Keratinocyte (primary cell): ENCODE measurements around the gene MAST2. TPM values are rescaled to one million over a fixed set of nuclear protein-coding genes. Genes with fewer than 3 reads are reported as not detected.

Experiments used
- DNase-seq: peaks from one replicate; pipeline ENCODE4 v3.0.0-alpha.2; 2011; ENCODE audit warnings: low read depth, missing footprints, low spot score
- FAIRE-seq: peaks from 2 replicates; lab custom pipeline; 2011; peaks lifted over from hg19 to GRCh38; lab: Jason Lieb, UNC
- H2AFZ ChIP-seq: 2 replicates; pipeline ENCODE4 v1.6.0; 2012; ENCODE audit warnings: low read length, control low read depth, inconsistent platforms; ENCODE audit not compliant: control insufficient read depth
- H3K27ac ChIP-seq: 2 replicates; pipeline ENCODE4 v1.5.1; 2011; ENCODE audit warnings: low read length; ENCODE audit not compliant: control insufficient read depth, insufficient read depth
- H3K27me3 ChIP-seq: 3 replicates; pipeline ENCODE4 v1.6.0; 2011; ENCODE audit warnings: low read length; ENCODE audit not compliant: control insufficient read depth, insufficient read depth; ENCODE audit errors: extremely low read depth
- H3K36me3 ChIP-seq, 2 experiments: 2 replicates in 1 of 2; 3 replicates in 1 of 2; pipeline ENCODE4 v1.5.1; 2011; ENCODE audit warnings: low read length in 2 of 2, mild to moderate bottlenecking in 1 of 2; ENCODE audit not compliant: control insufficient read depth in 2 of 2, insufficient read depth in 2 of 2; ENCODE audit errors: extremely low read depth in 1 of 2
- H3K4me1 ChIP-seq: 3 replicates; pipeline ENCODE4 v1.5.1; 2011; ENCODE audit warnings: low read length; ENCODE audit not compliant: control insufficient read depth, insufficient read depth; ENCODE audit errors: extremely low read depth
- H3K4me2 ChIP-seq: 3 replicates; pipeline ENCODE4 v1.6.0; 2011; ENCODE audit warnings: low read depth, low read length; ENCODE audit not compliant: control insufficient read depth, insufficient read depth; ENCODE audit errors: extremely low read depth
- H3K4me3 ChIP-seq, 3 experiments: fragments of 200-600 bp in 1 of 3; sonication (generic) in 1 of 3; 2 replicates in 2 of 3; 3 replicates in 1 of 3; pipeline ENCODE4 v1.5.1; 2011 to 2016; ENCODE audit warnings: low read length in 3 of 3, mild to moderate bottlenecking in 3 of 3, control low read depth in 2 of 3, inconsistent platforms in 1 of 3, low read depth in 1 of 3, mixed read lengths in 1 of 3, mixed run types in 1 of 3, moderate library complexity in 1 of 3; ENCODE audit not compliant: control insufficient read depth in 2 of 3, insufficient read depth in 2 of 3; ENCODE audit errors: extremely low read depth in 1 of 3
- H3K79me2 ChIP-seq: 2 replicates; pipeline ENCODE4 v1.6.0; 2012; ENCODE audit warnings: low read length; ENCODE audit not compliant: control insufficient read depth, insufficient read depth
- H3K9ac ChIP-seq: 3 replicates; pipeline ENCODE4 v1.6.0; 2011; ENCODE audit warnings: low read length; ENCODE audit not compliant: control insufficient read depth, insufficient read depth; ENCODE audit errors: extremely low read depth
- H3K9me1 ChIP-seq: 3 replicates; pipeline ENCODE4 v1.6.0; 2011; ENCODE audit warnings: low read length; ENCODE audit not compliant: control insufficient read depth, insufficient read depth; ENCODE audit errors: extremely low read depth
- H3K9me3 ChIP-seq: 2 replicates; pipeline ENCODE4 v1.5.1; 2012; ENCODE audit warnings: low read depth, low read length; ENCODE audit not compliant: control insufficient read depth
- H4K20me1 ChIP-seq: 3 replicates; pipeline ENCODE4 v1.6.0; 2011; ENCODE audit warnings: low read length; ENCODE audit not compliant: control insufficient read depth, insufficient read depth; ENCODE audit errors: extremely low read depth
- CTCF ChIP-seq, 3 experiments: IDR thresholded peaks in 1 of 3; conservative IDR thresholded peaks in 1 of 3; optimal IDR thresholded peaks in 1 of 3; 2 replicates in 2 of 3; 3 replicates in 1 of 3; pipeline versions ENCODE3 to v1.5.1; 2011; ENCODE audit warnings: low read length in 3 of 3, mild to moderate bottlenecking in 3 of 3, moderate library complexity in 2 of 3, control low read depth in 1 of 3, inconsistent platforms in 1 of 3; ENCODE audit not compliant: insufficient read depth in 2 of 3; ENCODE audit errors: extremely low read depth in 1 of 3
- EZH2 ChIP-seq: IDR thresholded peaks from one replicate; pipeline ENCODE4 v1.6.1; 2012; ENCODE audit warnings: inconsistent platforms, mild to moderate bottlenecking, low read length, moderate library complexity
- dilution Hi-C: fragments of 300-500 bp; cut with MboI; formaldehyde crosslinking; loops from one replicate; pipeline ENCODE4 v1.7.0; 2020; ENCODE audit warnings: low sequenced_read_pairs; ENCODE audit not compliant: extremely low pct_ligation_motif_present
- polyA plus RNA-seq, 5 experiments: library from polyadenylated mRNA; depleted of rRNA in 3 of 5; stranded (reverse) in 3 of 5; stranded (forward) in 1 of 5; unstranded in 1 of 5; fragments of >200 nt; gene quantifications; 1 replicate in 1 of 5; 2 replicates in 3 of 5; 3 replicates in 1 of 5; pipeline versions ENCODE4 v1.2.1 to v1.2.3, GENCODE V29; 2011 to 2012; ENCODE audit warnings: missing spikeins in 2 of 5, low read depth in 1 of 5, low replicate concordance in 1 of 5

Gene MAST2
- polyA plus RNA-seq, 1 donor (not counting 4 experiments of a cell fraction or from before 2014, with no cell fraction given), result 12.2 TPM

GRCh38 chr1:46001081-46001785 lies 197.8 kb downstream of the MAST2 start:
- Histone ChIP-seq H3K27me3 (no peaks in the 10 kb centered on the region), H3K9me1 (no peaks in the 10 kb centered on the region), H4K20me1 (no peaks in the 10 kb centered on the region), H3K9ac (no peak overlapping the region), H3K4me2 (no peak overlapping the region), H3K9me3 (no peaks in the 10 kb centered on the region), H3K36me3 (no peaks in the 10 kb centered on the region), H3K4me3 (no peak overlapping the region), H2AFZ (no peak overlapping the region), H3K4me1 (no peaks in the 10 kb centered on the region), H3K27ac (no peak overlapping the region), H3K79me2 (no peaks in the 10 kb centered on the region)
- TF ChIP-seq EZH2, result no peak
- no peak for TF ChIP-seq CTCF (optimal IDR thresholded peaks at IDR 0.05 in 1 of 3, IDR thresholded peaks at IDR 0.05 in 1 of 3, conservative IDR thresholded peaks at IDR 0.05 in 1 of 3; ENCODE audit: extremely low read depth in 1 of 3, insufficient read depth in 2 of 3, low read length in 3 of 3)
- FAIRE-seq, result no peak
- DNase-seq, result no peak
- dilution Hi-C loops, result no loop called here

GRCh38 chr1:46002551-46003150 lies 199.2 kb downstream of the MAST2 start:
- Histone ChIP-seq H3K4me1 (no peaks in the 10 kb centered on the region), H3K27ac (no peak overlapping the region), H3K9me3 (no peaks in the 10 kb centered on the region), H4K20me1 (no peaks in the 10 kb centered on the region), H3K4me3 (no peak overlapping the region), H3K9me1 (no peaks in the 10 kb centered on the region), H3K27me3 (no peaks in the 10 kb centered on the region), H3K4me2 (no peak overlapping the region), H3K36me3 (no peaks in the 10 kb centered on the region), H3K9ac (no peak overlapping the region), H3K79me2 (no peaks in the 10 kb centered on the region), H2AFZ (no peak overlapping the region)
- FAIRE-seq, result no peak
- TF ChIP-seq CTCF (optimal IDR thresholded peaks at IDR 0.05 in 1 of 3, IDR thresholded peaks at IDR 0.05 in 1 of 3, conservative IDR thresholded peaks at IDR 0.05 in 1 of 3; ENCODE audit: extremely low read depth in 1 of 3, insufficient read depth in 2 of 3, low read length in 3 of 3) (no peak), EZH2 (no peak)
- dilution Hi-C loops, result no loop called here
- no peak for DNase-seq
